BJ (cell line): ENCODE data around the gene BRINP2. TPM values are rescaled to one million over a fixed set of nuclear protein-coding genes. Genes with fewer than 3 reads are reported as not detected.

Experiments used
- CTCF ChIA-PET: fragments of 350-600 bp; formaldehyde crosslinking; extraction: SDS; loops from one replicate; lab custom pipeline; 2021; ENCODE audit warnings: antibody characterized with exemption, inconsistent platforms; lab: Yijun Ruan, JAX
- POLR2A ChIA-PET: fragments of 300-600 bp; sonication (Branson Sonifier 250); formaldehyde crosslinking; extraction: SDS; loops from one replicate; lab custom pipeline; 2021; ENCODE audit warnings: antibody characterized with exemption; lab: Charles Lee
- DNase-seq: peaks from one replicate; pipeline ENCODE4 v3.0.0-alpha.2; 2011; ENCODE audit warnings: low read depth
- H3K27me3 ChIP-seq: 2 replicates; pipeline ENCODE4 v1.6.0; 2011; ENCODE audit warnings: low read length; ENCODE audit not compliant: control insufficient read depth, insufficient read depth
- H3K36me3 ChIP-seq: 2 replicates; pipeline ENCODE4 v1.5.1; 2011; ENCODE audit warnings: low read length; ENCODE audit not compliant: control insufficient read depth, insufficient read depth
- H3K4me3 ChIP-seq: 2 replicates; pipeline ENCODE4 v1.5.1; 2011; ENCODE audit warnings: low read depth, mild to moderate bottlenecking, control low read depth, low read length
- CTCF ChIP-seq: IDR thresholded peaks from 2 replicates; pipeline ENCODE4 v1.5.1; 2011; ENCODE audit warnings: low read depth, mild to moderate bottlenecking, control low read depth, inconsistent platforms, low read length, moderate library complexity; ENCODE audit not compliant: insufficient read depth
- polyA plus RNA-seq: library from polyadenylated mRNA; depleted of rRNA; stranded (reverse); fragments of >200 nt; gene quantifications from 2 replicates; pipeline ENCODE4 v1.2.3, GENCODE V29; 2011

BRINP2 gene
- polyA plus RNA-seq, 1 experiment = 0.02 TPM

GRCh38 chr1:177206831-177207355 is 36.1 kb downstream of the BRINP2 start:
- CTCF ChIA-PET = no interaction called here
- POLR2A ChIA-PET = no interaction called here
- no peaks in the 10 kb centered on the region for H3K27me3 ChIP-seq
- DNase-seq = no peak
- no peaks in the 10 kb centered on the region for H3K36me3 ChIP-seq
- no peak for TF ChIP-seq CTCF
- no peak overlapping the region for H3K4me3 ChIP-seq

- Histone ChIP-seq H3K27me3 (no peaks in the 10 kb centered on the region), H3K36me3 (no peaks in the 10 kb centered on the region), H3K4me3 (no peak overlapping the region)
- POLR2A ChIA-PET = no interaction called here
- DNase-seq = no peak
- CTCF ChIA-PET = interaction anchor here (1.6 kb wide), 1 partner anchor 27 kb away, joined by 4 read pairs; no protein-coding TSS in a partner anchor
- TF ChIP-seq CTCF = no peak
Measured at GRCh38 chr1:177208920-177209319, 38.2 kb downstream of the BRINP2 start.

DNA sequence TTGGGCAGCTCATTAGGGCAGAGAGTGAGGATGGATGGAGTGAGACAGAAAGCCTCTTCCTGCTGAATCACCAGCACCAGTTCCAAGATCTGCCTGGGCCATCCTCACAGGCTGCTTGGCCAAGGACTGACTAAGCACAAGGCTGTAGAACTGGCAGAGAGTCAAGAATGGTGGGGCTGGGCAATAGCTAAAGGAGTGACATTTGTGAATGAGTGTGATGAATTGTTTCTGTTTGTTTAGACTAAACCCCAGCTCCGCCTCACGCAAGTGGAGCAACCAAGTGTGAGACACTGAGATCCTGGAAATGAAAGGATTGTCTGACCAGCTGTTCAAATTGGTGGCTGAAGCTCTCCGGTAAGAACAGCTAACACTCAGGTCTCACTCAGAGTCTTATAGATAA is 38.6 kb downstream of the BRINP2 start:
- TF ChIP-seq CTCF = no peak
- DNase-seq = peak; percentile 100
- no peaks in the 10 kb centered on the region for H3K27me3 ChIP-seq
- ChIA-PET POLR2A (no interaction called here), CTCF (no interaction called here)
- no peak overlapping the region for H3K4me3 ChIP-seq
- H3K36me3 ChIP-seq = no peaks in the 10 kb centered on the region

DNA sequence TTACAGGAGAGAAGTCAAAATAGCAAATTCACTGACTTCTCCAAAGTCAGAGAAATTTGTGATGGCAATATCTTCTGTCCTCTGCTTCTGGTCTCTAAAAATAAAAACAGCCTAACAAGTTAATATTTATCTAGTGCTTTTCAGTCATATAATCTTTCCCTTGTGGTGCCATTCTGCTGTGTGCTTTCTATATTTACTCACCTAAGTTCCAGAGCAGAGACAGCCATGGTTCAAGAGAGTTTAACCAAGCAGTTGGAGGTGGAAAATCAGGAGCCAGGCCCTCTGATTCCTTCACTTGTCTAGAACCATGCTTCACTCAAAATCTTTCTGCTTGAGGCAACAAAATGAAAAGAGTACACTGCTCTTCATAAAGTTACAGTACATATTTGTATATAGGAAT is 39.3 kb downstream of the BRINP2 start:
- no peak for DNase-seq
- ChIA-PET CTCF (no interaction called here), POLR2A (no interaction called here)
- Histone ChIP-seq H3K36me3 (no peaks in the 10 kb centered on the region), H3K4me3 (no peak overlapping the region), H3K27me3 (no peaks in the 10 kb centered on the region)
- TF ChIP-seq CTCF = no peak

- Histone ChIP-seq H3K36me3 (no peaks in the 10 kb centered on the region), H3K4me3 (no peak overlapping the region), H3K27me3 (no peaks in the 10 kb centered on the region)
- no peak for TF ChIP-seq CTCF
- ChIA-PET POLR2A (no interaction called here), CTCF (no interaction called here)
- no peak for DNase-seq
Measured at GRCh38 chr1:177211231-177211630, 40.5 kb downstream of the BRINP2 start.
